HS-27A (cell line): ENCODE results near the gene CNNM2.
"Not testable (repeated sequence)": the region's sequence is repeated elsewhere in the genome, so short reads cannot be mapped to it uniquely, and the experiment has no call there.

Experiments used
- DNase-seq: peaks from one replicate; pipeline ENCODE4 v3.0.0-alpha.2; 2012; ENCODE audit warnings: low read depth, missing footprints

Gene CNNM2

GRCh38 chr10:103041391-103041790, 123.3 kb downstream of the CNNM2 start:
- no peak for DNase-seq

- DNase-seq = no peak
These were observed 124.0 kb downstream of the CNNM2 start for GRCh38 chr10:103042129-103042528.

- DNase-seq = no peak
These were observed 124.8 kb downstream of the CNNM2 start for GRCh38 chr10:103042908-103043307.

- DNase-seq = no peak
These were observed 126.9 kb downstream of the CNNM2 start for GRCh38 chr10:103044942-103045489.

GRCh38 chr10:103045961-103046360, 127.9 kb downstream of the CNNM2 start:
- DNase-seq = no peak

- no peak for DNase-seq
These were observed 129.3 kb downstream of the CNNM2 start for GRCh38 chr10:103047381-103047780.

- DNase-seq = no peak
These were observed 131.1 kb downstream of the CNNM2 start for GRCh38 chr10:103049237-103049636.

- no peak for DNase-seq
These were observed 135.8 kb downstream of the CNNM2 start for GRCh38 chr10:103053659-103054581.

GRCh38 chr10:103054621-103055020, 136.5 kb downstream of the CNNM2 start:
- DNase-seq = no peak

GRCh38 chr10:103055105-103055504, 137.0 kb downstream of the CNNM2 start:
- DNase-seq = no peak

- DNase-seq = no peak
These were observed 139.9 kb downstream of the CNNM2 start for GRCh38 chr10:103058034-103058433.

GRCh38 chr10:103060575-103060974, 142.5 kb downstream of the CNNM2 start:
- no peak for DNase-seq

GRCh38 chr10:103062854-103063590, 144.9 kb downstream of the CNNM2 start:
- no peak for DNase-seq

- no peak for DNase-seq
These were observed 146.9 kb downstream of the CNNM2 start for GRCh38 chr10:103064956-103065355.

- DNase-seq = no peak
These were observed 148.3 kb downstream of the CNNM2 start for GRCh38 chr10:103066141-103067098.

GRCh38 chr10:103067099-103067477, 149.0 kb downstream of the CNNM2 start:
- DNase-seq = not testable (repeated sequence)

- DNase-seq = no peak
These were observed 149.4 kb downstream of the CNNM2 start for GRCh38 chr10:103067484-103067883.

GRCh38 chr10:103067956-103068355, 149.9 kb downstream of the CNNM2 start:
- DNase-seq = no peak

GRCh38 chr10:103069453-103070331, 151.6 kb downstream of the CNNM2 start:
- no peak for DNase-seq

GRCh38 chr10:103072276-103072675, 154.2 kb downstream of the CNNM2 start:
- no peak for DNase-seq

GRCh38 chr10:103072891-103073290, 154.8 kb downstream of the CNNM2 start:
- DNase-seq = no peak
